ENCODE data around the gene SPARCL1.

SPARCL1 gene

DNA sequence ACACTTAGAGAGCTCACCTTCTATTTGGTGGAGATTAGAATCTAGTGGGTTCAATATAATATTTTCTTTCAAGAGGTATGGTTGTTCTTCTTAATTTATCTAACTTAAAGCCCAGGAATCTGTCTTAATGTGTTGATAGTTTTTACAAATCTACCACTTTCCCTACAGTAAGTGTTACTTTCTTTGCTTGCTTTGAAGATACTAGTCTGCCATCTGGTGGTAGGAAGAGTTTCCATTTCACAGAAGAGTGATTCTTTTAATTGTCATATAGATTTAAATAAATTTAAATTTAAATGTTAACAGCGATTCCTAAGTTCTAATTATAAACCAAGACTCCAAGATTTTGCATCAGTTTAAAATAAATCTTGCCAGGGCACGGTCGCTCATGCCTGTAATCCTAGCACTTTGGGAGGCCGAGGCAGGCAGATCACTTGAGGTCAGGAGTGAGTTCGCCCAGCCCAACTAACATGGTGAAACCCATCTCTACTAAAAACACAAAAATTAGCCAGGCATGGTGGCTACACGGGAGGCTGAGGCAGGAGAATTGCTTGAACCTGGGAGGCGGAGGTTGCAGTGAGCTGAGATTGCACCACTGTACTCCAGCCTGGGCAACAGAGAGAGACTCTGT, 63.3 kb downstream of the SPARCL1 start:
- no peak for TF ChIP-seq EZH2phosphoT487 (IDR thresholded peaks at IDR 0.05; ENCODE audit: borderline replicate concordance)
- TF ChIP-seq, protein P1, sequence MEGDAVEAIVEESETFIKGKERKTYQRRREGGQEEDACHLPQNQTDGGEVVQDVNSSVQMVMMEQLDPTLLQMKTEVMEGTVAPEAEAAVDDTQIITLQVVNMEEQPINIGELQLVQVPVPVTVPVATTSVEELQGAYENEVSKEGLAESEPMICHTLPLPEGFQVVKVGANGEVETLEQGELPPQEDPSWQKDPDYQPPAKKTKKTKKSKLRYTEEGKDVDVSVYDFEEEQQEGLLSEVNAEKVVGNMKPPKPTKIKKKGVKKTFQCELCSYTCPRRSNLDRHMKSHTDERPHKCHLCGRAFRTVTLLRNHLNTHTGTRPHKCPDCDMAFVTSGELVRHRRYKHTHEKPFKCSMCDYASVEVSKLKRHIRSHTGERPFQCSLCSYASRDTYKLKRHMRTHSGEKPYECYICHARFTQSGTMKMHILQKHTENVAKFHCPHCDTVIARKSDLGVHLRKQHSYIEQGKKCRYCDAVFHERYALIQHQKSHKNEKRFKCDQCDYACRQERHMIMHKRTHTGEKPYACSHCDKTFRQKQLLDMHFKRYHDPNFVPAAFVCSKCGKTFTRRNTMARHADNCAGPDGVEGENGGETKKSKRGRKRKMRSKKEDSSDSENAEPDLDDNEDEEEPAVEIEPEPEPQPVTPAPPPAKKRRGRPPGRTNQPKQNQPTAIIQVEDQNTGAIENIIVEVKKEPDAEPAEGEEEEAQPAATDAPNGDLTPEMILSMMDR (conservative IDR thresholded peaks at IDR 0.05; ENCODE audit: low read length): peak; percentile 65
- Histone ChIP-seq H3K4me2 (ENCODE audit: low read depth, low read length, poor library complexity, severe bottlenecking) (no peak overlapping the region), H3K79me2 (ENCODE audit: insufficient read depth, low read length) (no peaks in the 10 kb centered on the region), H4K20me1 (ENCODE audit: insufficient read depth, low read length, poor library complexity, severe bottlenecking) (no peaks in the 10 kb centered on the region), H3K9me2 (replicated peaks; ENCODE audit: low read depth, low read length) (no peaks in the 10 kb centered on the region), H3K27me3 (ENCODE audit: insufficient read depth, low read length, poor library complexity, severe bottlenecking) (no peaks in the 10 kb centered on the region), H2AFZ (ENCODE audit: low read length) (no peak overlapping the region), H3K9ac (ENCODE audit: low read depth, low read length, poor library complexity, severe bottlenecking) (no peak overlapping the region), H3K4me1 (ENCODE audit: insufficient read depth, low read length, poor library complexity, severe bottlenecking) (no peaks in the 10 kb centered on the region), H3K9me3 (ENCODE audit: insufficient read depth, low read depth, low read length) (no peaks in the 10 kb centered on the region), H3K4me3 (ENCODE audit: low read length, poor library complexity, severe bottlenecking) (no peak overlapping the region), H3F3A (ENCODE audit: low read depth) (no peaks in the 10 kb centered on the region), H3K36me3 (ENCODE audit: insufficient read depth, low read length) (no peaks in the 10 kb centered on the region)

DNA sequence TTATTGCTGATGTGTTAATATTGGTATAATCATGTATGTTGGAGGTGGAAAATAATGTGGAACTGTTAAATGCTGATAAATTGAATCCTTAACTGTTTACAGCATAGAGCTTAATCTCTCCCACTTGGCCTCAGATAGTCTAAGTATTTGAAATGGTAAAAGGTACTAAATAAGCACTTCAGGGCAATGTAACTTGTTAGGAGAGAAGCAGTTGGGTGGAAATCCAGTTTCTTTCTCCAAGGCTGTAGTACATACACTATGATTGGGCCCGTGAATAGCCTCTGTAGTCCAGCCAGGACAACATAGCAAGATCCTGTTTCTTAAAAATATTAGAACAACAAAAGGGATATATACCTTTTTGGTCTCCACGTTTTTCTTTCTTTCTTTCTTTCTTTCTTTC, 67.1 kb downstream of the SPARCL1 start:
- Histone ChIP-seq H3K9ac (ENCODE audit: low read depth, low read length, poor library complexity, severe bottlenecking) (no peak overlapping the region), H3K4me1 (ENCODE audit: insufficient read depth, low read length, poor library complexity, severe bottlenecking) (no peaks in the 10 kb centered on the region), H3K9me2 (replicated peaks; ENCODE audit: low read depth, low read length) (no peaks in the 10 kb centered on the region), H3K27me3 (ENCODE audit: insufficient read depth, low read length, poor library complexity, severe bottlenecking) (no peaks in the 10 kb centered on the region), H4K20me1 (ENCODE audit: insufficient read depth, low read length, poor library complexity, severe bottlenecking) (no peaks in the 10 kb centered on the region), H2AFZ (ENCODE audit: low read length) (no peak overlapping the region), H3K36me3 (ENCODE audit: insufficient read depth, low read length) (peaks cover 15% of the 10 kb centered on the region; the same call in 1 of the 2 replicates), H3K9me3 (ENCODE audit: insufficient read depth, low read depth, low read length) (no peaks in the 10 kb centered on the region), H3K4me2 (ENCODE audit: low read depth, low read length, poor library complexity, severe bottlenecking) (no peak overlapping the region), H3K79me2 (ENCODE audit: insufficient read depth, low read length) (no peaks in the 10 kb centered on the region), H3F3A (ENCODE audit: low read depth) (no peaks in the 10 kb centered on the region), H3K4me3 (ENCODE audit: low read length, poor library complexity, severe bottlenecking) (no peak overlapping the region)
- TF ChIP-seq EZH2phosphoT487 (IDR thresholded peaks at IDR 0.05; ENCODE audit: borderline replicate concordance): no peak
- TF ChIP-seq, protein P1 (conservative IDR thresholded peaks at IDR 0.05; ENCODE audit: low read length): no peak

DNA sequence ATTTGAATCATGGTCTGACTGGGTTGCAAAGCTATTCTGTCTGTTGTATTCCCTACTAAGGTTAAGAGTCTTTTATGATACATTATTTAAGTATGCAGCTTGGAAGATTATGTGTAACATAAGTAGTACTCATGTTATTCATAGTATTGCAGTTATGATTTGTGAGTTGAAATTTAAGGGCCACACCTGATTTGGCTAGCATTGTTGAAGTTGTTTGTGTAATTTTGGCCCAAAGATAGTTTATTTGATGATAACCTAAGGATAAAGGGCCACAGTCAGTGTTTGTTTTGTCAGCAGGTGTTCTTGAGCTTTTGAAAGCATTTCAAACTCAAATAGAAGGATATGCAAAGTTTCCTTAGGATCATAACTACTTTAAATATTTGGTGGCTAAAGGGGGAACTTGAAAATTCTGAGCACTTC, 67.9 kb downstream of the SPARCL1 start:
- Histone ChIP-seq H3K27me3 (ENCODE audit: insufficient read depth, low read length, poor library complexity, severe bottlenecking) (no peaks in the 10 kb centered on the region), H2AFZ (ENCODE audit: low read length) (no peak overlapping the region), H3K4me3 (ENCODE audit: low read length, poor library complexity, severe bottlenecking) (no peak overlapping the region), H3K4me1 (ENCODE audit: insufficient read depth, low read length, poor library complexity, severe bottlenecking) (no peaks in the 10 kb centered on the region), H3K9me3 (ENCODE audit: insufficient read depth, low read depth, low read length) (no peaks in the 10 kb centered on the region), H3F3A (ENCODE audit: low read depth) (no peaks in the 10 kb centered on the region), H3K9ac (ENCODE audit: low read depth, low read length, poor library complexity, severe bottlenecking) (no peak overlapping the region), H3K79me2 (ENCODE audit: insufficient read depth, low read length) (no peaks in the 10 kb centered on the region), H3K4me2 (ENCODE audit: low read depth, low read length, poor library complexity, severe bottlenecking) (no peak overlapping the region), H3K9me2 (replicated peaks; ENCODE audit: low read depth, low read length) (no peaks in the 10 kb centered on the region), H4K20me1 (ENCODE audit: insufficient read depth, low read length, poor library complexity, severe bottlenecking) (no peaks in the 10 kb centered on the region), H3K36me3 (ENCODE audit: insufficient read depth, low read length) (peaks cover 15% of the 10 kb centered on the region; the same call in 1 of the 2 replicates)
- TF ChIP-seq, protein P1 (conservative IDR thresholded peaks at IDR 0.05; ENCODE audit: low read length): no peak
- TF ChIP-seq EZH2phosphoT487 (IDR thresholded peaks at IDR 0.05; ENCODE audit: borderline replicate concordance): no peak

All from Loucy (cell line).